HG03159 (cell line): ENCODE results near the gene CCDC97.

Experiments used
- ATAC-seq: cut with Tn5 transposase; IDR thresholded peaks from one replicate; pipeline ENCODE4 v1.9.1; 2021; ENCODE audit warnings: mild to moderate bottlenecking, moderate library complexity; ENCODE audit not compliant: unreplicated experiment

Gene CCDC97

GRCh38 chr19:41318696-41319499 lies 8.9 kb downstream of the CCDC97 start:
- ATAC-seq = no peak

DNA sequence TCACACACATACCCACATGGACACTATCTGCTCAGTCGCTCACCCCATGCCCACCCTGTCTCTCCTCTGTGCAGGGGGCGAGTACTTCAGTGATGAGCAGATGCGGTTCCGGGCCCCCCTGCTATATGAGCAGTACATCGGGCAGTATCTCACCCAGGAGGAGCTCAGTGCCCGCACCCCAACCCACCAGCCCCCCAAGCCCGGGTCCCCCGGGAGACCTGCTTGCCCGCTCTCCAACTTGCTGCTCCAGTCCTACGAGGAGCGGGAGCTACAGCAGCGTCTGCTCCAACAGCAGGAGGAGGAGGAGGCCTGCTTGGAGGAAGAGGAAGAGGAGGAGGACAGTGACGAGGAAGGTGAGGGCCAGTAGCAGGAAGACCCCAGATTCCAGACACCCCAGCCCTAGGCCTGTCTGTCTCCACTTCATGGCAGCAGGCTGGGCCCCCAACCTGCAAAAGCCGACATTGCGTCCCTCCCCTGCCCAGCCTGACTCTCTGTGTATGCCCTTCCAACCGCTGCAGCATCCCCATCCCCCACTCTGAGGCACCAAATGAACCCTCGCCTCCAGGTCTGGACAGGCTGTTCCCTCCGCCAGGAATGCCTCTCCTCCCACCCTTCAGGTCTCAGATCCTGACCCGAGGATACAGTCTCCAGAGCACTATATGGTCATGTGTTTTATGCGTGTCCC lies 9.7 kb downstream of the CCDC97 start:
- ATAC-seq = no peak

- no peak for ATAC-seq
Measured at GRCh38 chr19:41320185-41320518, 10.2 kb downstream of the CCDC97 start.

- ATAC-seq = no peak
Measured at GRCh38 chr19:41320568-41320967, 10.6 kb downstream of the CCDC97 start.

DNA sequence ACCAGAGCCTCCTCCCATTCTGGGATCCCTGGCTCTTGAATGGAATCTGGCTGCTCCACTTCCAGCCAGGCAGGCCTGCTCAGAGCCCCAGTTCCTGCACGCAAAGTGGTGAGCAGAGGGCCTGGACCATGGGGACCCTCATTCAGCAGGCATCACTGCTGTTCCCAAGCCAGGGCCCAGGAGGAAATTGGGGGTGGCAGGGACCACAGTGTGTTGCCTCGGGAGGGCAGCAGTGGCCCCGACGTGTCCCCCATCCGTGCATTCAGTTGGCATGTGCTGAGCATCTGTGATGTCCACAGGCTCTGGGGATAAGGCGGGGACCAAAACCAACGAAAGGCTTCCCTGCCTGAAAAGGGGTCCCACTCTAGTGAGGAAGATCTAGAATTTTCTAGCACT lies 11.2 kb downstream of the CCDC97 start:
- no peak for ATAC-seq

DNA sequence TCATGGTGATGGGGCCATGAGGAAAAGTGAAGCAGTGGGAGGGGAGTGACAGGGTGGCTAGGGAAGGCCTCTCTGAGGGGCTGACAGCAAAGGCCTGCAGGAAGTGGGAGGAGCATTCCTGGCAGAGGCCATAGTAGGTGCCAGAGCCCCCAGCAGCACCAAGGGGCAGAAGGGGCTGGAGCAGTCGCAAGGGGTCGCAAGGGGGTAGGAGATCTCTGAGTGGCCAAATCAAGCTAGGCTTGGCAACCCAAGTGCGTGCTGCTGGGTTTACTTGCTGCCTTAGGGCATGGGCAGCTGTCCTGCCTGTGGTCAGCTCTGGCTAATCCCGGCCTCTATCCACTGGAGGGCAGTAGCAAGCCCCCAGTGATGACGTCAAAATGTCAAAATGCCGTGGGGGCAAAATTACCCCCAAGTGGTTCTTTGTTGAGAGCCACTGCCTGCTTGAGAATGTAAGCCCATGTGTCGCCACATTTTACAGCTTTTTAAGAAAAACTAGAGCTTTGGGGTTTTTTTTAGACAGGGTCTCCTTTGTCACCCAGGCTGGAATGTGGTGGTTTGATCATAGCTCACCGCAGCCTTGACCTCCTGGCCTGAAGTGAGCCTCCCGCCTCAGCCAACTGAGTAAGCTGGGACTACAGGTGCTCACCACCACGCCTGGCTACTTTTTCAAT lies 11.8 kb downstream of the CCDC97 start:
- ATAC-seq = no peak

GRCh38 chr19:41322451-41322850 lies 12.5 kb downstream of the CCDC97 start:
- no peak for ATAC-seq

- no peak for ATAC-seq
Measured at GRCh38 chr19:41323023-41323422, 13.1 kb downstream of the CCDC97 start.

DNA sequence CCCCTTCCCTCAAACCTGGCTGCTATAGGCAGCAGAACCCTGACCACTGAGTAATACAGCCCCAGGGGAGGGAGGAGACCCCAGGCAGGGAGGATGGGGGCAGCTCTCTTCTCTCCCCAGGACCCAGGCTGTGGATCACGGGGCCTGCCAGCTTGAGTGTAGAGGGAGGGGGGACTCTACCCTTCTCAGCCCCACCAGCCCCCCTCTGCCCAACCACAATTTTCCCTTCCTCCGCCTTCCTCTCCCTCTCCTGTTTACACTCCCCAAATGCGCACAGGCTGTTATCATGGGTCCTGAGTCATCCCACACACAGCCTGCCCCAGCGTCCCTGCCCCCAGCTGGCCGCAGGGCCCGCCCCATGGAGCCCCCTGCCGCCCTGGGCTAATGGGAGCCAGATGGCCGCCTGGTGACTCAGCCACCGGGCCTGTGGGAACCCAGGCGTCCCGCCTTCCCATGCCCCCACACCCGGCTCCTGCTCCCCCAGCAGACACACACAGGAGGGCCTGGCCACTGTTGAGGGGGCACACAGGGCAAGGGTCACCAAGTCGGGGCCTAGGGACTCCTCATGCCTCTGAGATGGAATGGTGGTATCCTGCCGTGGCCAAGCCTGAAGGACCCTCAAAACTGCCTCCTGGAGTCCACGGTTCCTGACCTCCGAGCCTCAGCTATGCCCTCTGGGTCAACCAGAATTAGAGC lies 13.6 kb downstream of the CCDC97 start:
- no peak for ATAC-seq

DNA sequence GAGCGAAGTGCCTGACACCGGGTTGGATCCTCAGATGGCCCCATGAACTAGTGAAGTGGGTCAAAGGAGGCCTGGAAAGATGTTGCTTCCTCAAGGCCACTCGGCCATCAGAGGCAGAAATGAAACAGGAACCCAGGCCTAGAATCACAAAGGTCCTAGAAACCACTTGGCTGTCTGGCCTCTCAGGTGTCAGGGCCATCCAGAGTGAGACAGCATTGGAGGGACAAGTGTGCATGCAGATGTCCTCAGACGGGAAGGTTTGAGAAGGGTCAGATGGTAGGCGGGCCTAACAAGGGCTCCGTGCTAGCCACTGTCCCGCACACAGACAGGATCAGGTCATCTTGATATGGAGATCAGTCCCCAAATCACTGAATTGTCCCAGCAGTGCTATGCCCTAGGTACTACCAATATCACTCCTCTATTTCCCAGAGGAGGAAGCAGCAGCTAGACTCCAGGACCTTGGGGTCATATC lies 14.3 kb downstream of the CCDC97 start:
- no peak for ATAC-seq

- no peak for ATAC-seq
Measured at GRCh38 chr19:41324921-41325639, 15.1 kb downstream of the CCDC97 start.

DNA sequence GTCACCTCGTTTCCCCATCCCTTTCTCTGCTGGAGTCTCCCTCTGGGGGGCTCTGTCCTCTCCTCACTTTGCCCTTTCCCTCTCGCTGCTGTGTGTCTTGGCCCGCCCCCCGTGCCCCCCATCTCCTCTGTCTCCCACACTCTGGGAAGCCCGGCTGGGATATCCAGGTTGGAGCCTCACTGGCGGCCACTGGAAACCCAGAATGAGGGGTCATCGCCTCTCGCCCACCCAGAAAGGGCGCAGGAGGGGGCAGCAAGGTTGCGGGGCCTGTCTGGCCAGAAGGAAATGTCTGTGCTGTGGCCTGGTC lies 15.6 kb downstream of the CCDC97 start:
- no peak for ATAC-seq

GRCh38 chr19:41325947-41326706 lies 16.2 kb downstream of the CCDC97 start:
- ATAC-seq = no peak

GRCh38 chr19:41327076-41327575 lies 17.2 kb downstream of the CCDC97 start:
- peak; percentile 6 for ATAC-seq

GRCh38 chr19:41327576-41328156 lies 17.7 kb downstream of the CCDC97 start:
- ATAC-seq = peak; percentile 43

DNA sequence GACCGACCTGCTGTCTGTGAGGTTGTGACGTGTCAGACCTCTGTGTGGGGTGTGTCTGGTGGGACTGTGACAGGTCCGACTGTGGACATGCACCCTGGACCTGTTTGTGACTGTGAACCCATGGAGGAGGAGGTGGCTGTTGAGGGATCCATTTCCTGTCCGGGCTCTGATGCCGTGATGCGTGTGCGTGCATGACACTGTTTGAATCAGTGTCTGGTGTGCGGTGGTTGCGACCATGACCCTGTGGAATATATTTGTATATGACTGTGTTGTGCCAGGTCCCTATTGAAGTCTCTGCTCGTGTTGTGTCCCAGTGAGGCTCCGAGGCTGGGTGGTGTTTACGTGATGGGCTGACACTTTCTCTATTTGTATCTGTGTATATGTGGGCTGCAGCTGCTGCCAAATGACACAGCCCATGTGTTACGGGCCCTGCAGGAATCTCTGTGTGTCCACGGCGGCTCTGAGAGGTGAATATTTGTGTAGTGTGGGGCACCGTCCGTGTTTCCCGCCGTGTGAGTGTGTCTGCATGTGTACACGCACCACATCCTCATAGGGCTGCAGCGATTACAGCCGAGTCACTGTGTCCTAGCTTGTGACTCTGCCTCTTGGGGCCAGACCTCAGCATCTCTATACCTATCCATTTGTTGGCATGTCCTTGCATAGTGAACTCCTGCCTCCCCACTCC lies 18.3 kb downstream of the CCDC97 start:
- peak; percentile 15 for ATAC-seq

DNA sequence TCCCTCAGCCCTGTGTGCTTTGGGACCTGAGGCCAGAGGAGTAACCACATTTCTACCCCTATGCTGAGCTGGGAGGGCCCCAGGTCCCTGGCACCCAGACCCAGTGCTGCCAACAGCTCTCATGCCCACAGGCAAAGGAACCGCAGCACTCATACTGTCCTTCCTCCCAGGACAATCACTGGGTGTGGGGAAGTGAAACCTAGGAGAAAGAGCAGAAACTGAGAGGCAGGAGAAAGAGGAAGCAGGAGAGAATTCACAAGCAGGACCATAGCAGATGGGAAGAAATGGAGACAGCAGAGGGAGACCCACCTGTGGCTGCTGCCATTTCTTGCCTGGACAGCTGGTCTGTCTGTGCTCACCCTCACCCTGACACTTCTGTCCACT lies 18.9 kb downstream of the CCDC97 start:
- ATAC-seq = no peak

GRCh38 chr19:41330481-41330880 lies 20.5 kb downstream of the CCDC97 start:
- no peak for ATAC-seq
